HUES48 (cell line): Measurements from ENCODE around the gene ZFAND3.

Experiments
- H3K27ac ChIP-seq: one replicate; pipeline ENCODE4 v1.7.0; 2013; ENCODE audit warnings: low read depth, low read length, inconsistent platforms
- H3K27me3 ChIP-seq: 2 replicates; pipeline ENCODE4 v1.6.1; 2013; ENCODE audit warnings: mild to moderate bottlenecking, low read length; ENCODE audit not compliant: control insufficient read depth, insufficient read depth
- H3K36me3 ChIP-seq: 2 replicates; pipeline ENCODE4 v1.6.1; 2013; ENCODE audit warnings: low read length; ENCODE audit not compliant: control insufficient read depth, insufficient read depth
- H3K4me1 ChIP-seq: 2 replicates; pipeline ENCODE4 v1.6.1; 2013; ENCODE audit warnings: mild to moderate bottlenecking, low read length; ENCODE audit not compliant: control insufficient read depth, insufficient read depth
- H3K4me3 ChIP-seq: 2 replicates; pipeline ENCODE4 v1.5.1; 2013; ENCODE audit warnings: mild to moderate bottlenecking, low read depth, low read length
- H3K9ac ChIP-seq: 2 replicates; pipeline ENCODE4 v1.6.1; 2013; ENCODE audit warnings: mild to moderate bottlenecking, low read depth, low read length, moderate library complexity
- H3K9me3 ChIP-seq: 2 replicates; pipeline ENCODE4 v1.6.1; 2013; ENCODE audit warnings: low read length; ENCODE audit not compliant: control insufficient read depth, insufficient read depth

The ZFAND3 gene

DNA sequence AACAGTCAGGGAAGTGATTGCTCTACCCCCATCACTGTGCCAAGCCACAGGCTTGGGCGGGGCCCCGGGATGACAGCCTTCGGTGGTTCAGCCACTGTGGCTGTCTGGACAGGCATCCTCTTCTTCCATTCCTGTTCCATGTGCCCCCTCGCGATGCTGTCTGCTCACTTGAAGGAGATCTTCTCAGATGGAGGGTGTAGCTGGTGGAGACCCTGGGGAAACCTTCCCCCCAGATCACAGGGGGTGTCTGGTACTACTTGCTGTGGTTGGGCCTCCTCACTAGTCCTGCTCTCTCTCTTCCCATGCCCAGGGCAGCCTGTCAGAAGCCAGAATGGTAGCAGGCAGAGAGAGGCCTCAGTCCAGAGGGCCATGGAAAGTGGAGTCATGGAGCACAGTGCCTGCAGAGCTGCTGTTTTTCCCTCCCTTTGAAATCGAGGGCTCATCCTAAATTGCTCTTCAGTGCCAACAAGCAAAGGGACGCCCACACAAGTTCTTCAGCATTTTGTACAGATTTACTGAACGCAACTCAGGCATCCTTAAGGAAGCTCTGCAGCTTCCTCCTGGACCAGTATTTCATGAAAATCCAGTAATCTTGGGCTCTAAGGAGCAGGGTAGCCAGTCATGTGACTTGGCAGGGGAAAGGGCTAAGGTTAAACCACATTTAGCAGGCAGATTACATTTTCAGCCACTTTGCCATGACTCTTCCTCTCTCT is 326.6 kb downstream of the ZFAND3 start:
- peaks cover 19% of the 10 kb centered on the region for H3K4me1 ChIP-seq
- H3K9ac ChIP-seq = no peak overlapping the region
- no peak overlapping the region for H3K27ac ChIP-seq
- no peaks in the 10 kb centered on the region for H3K9me3 ChIP-seq
- no peak overlapping the region for H3K4me3 ChIP-seq
- H3K27me3 ChIP-seq = no peaks in the 10 kb centered on the region
- no peaks in the 10 kb centered on the region for H3K36me3 ChIP-seq

DNA sequence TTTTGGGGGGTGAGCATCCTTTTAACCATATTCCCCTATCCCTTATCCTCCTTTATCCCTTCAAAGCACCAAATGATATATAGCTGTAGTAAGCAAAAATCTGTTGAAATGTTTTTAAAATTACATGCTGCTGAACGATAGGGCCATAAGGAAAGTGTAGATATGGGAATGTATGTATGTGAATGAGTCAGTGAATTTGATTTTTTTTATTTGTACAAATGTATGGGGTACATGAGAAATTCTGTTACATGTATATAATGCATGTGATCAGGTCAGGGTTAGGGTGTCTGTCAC is 327.2 kb downstream of the ZFAND3 start:
- H3K9ac ChIP-seq = no peak overlapping the region
- no peak overlapping the region for H3K27ac ChIP-seq
- no peaks in the 10 kb centered on the region for H3K9me3 ChIP-seq
- peaks cover 19% of the 10 kb centered on the region for H3K4me1 ChIP-seq
- H3K27me3 ChIP-seq = no peaks in the 10 kb centered on the region
- no peaks in the 10 kb centered on the region for H3K36me3 ChIP-seq
- no peak overlapping the region for H3K4me3 ChIP-seq

- Histone ChIP-seq H3K4me1 (peaks cover 12% of the 10 kb centered on the region), H3K9me3 (no peaks in the 10 kb centered on the region), H3K27me3 (no peaks in the 10 kb centered on the region), H3K4me3 (no peak overlapping the region), H3K27ac (no peak overlapping the region), H3K9ac (no peak overlapping the region), H3K36me3 (0 out of 2 replicates have a peak, but pooled peaks cover 3% of the 10 kb centered on the region)
These were observed 329.1 kb downstream of the ZFAND3 start for GRCh38 chr6:38148606-38149005.

- Histone ChIP-seq H3K9me3 (no peaks in the 10 kb centered on the region), H3K4me1 (peaks cover 5% of the 10 kb centered on the region), H3K27me3 (no peaks in the 10 kb centered on the region), H3K27ac (no peak overlapping the region), H3K4me3 (no peak overlapping the region), H3K36me3 (0 out of 2 replicates have a peak, but pooled peaks cover 3% of the 10 kb centered on the region), H3K9ac (no peak overlapping the region)
These were observed 330.0 kb downstream of the ZFAND3 start for GRCh38 chr6:38149531-38149930.

GRCh38 chr6:38150021-38150420 is 330.5 kb downstream of the ZFAND3 start:
- H3K27ac ChIP-seq = no peak overlapping the region
- no peak overlapping the region for H3K9ac ChIP-seq
- peaks cover 1% of the 10 kb centered on the region; the same call in 1 of the 2 replicates for H3K4me1 ChIP-seq
- 0 out of 2 replicates have a peak, but pooled peaks cover 3% of the 10 kb centered on the region for H3K36me3 ChIP-seq
- no peaks in the 10 kb centered on the region for H3K27me3 ChIP-seq
- H3K4me3 ChIP-seq = no peak overlapping the region
- no peaks in the 10 kb centered on the region for H3K9me3 ChIP-seq

- no peak overlapping the region for H3K27ac ChIP-seq
- H3K27me3 ChIP-seq = no peaks in the 10 kb centered on the region
- no peak overlapping the region for H3K4me3 ChIP-seq
- H3K9me3 ChIP-seq = no peaks in the 10 kb centered on the region
- H3K36me3 ChIP-seq = 0 out of 2 replicates have a peak, but pooled peaks cover 3% of the 10 kb centered on the region
- no peaks in the 10 kb centered on the region; the same call in 1 of the 2 replicates for H3K4me1 ChIP-seq
- H3K9ac ChIP-seq = no peak overlapping the region
These were observed 331.3 kb downstream of the ZFAND3 start for GRCh38 chr6:38150681-38151296.

GRCh38 chr6:38151580-38152500 is 332.3 kb downstream of the ZFAND3 start:
- Histone ChIP-seq H3K4me1 (no peaks in the 10 kb centered on the region; the same call in 1 of the 2 replicates), H3K27ac (no peak overlapping the region), H3K9ac (no peak overlapping the region), H3K36me3 (0 out of 2 replicates have a peak, but pooled peaks cover 3% of the 10 kb centered on the region), H3K4me3 (no peak overlapping the region), H3K9me3 (no peaks in the 10 kb centered on the region), H3K27me3 (no peaks in the 10 kb centered on the region)

DNA sequence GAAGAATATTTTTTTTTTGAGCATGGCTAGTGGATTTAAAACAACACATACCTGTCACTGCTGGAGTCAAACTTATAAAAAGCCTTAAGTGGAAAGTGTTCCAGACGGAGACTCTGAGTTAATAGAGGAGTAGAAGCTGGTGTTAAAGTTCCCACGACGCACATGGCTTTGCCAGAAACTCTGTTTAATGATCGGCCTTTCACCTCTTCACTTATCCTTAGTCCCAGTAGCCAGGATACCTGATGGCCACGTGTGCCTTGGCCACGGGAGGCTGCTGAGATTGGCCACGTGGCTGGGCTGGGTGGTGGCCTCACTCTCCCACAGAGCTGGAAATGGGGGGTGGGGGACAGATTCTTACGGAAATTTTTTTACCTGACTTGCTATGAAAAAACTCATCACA is 333.1 kb downstream of the ZFAND3 start:
- Histone ChIP-seq H3K36me3 (0 out of 2 replicates have a peak, but pooled peaks cover 3% of the 10 kb centered on the region), H3K4me3 (no peak overlapping the region), H3K27ac (no peak overlapping the region), H3K9ac (no peak overlapping the region), H3K9me3 (no peaks in the 10 kb centered on the region), H3K4me1 (no peaks in the 10 kb centered on the region; the same call in 1 of the 2 replicates), H3K27me3 (no peaks in the 10 kb centered on the region)

DNA sequence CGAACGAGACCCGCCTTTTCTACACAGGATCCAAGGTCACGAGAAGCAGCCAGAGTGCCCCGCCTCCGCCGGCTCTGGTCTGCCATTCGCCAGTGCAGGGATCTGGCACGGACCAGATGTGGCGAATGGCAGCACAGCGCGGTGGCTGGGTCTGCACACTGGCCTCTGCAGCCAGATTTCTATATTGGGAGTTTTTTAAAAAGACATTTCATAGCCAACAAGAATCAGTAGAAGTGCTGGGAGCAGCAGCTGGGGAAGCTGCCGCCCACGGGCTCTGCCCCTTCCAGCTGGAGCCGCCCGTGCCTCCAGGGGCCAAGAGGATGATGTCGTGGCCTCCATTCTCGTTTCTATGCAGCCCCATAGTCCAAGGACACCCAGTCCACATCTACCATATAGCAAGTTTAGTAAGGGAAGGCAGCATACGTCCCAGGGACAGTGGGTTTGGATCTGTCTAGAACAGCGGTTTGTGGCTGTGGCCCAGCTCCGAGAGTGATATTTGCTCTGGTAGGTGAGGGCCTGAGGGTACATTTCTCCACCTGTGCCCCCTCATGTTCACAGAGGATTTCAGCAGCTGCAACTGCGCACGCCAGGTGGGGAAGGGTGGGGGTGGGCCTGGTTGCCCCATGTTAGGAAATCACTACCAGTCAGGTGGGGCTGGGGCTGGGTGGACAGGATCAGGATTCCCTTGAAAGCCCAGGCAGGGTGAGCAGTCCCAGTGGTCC is 333.7 kb downstream of the ZFAND3 start:
- no peak overlapping the region for H3K9ac ChIP-seq
- no peak overlapping the region for H3K4me3 ChIP-seq
- 0 out of 2 replicates have a peak, but pooled peaks cover 3% of the 10 kb centered on the region for H3K36me3 ChIP-seq
- no peaks in the 10 kb centered on the region for H3K9me3 ChIP-seq
- no peaks in the 10 kb centered on the region for H3K27me3 ChIP-seq
- H3K27ac ChIP-seq = no peak overlapping the region
- H3K4me1 ChIP-seq = no peaks in the 10 kb centered on the region; the same call in 1 of the 2 replicates

DNA sequence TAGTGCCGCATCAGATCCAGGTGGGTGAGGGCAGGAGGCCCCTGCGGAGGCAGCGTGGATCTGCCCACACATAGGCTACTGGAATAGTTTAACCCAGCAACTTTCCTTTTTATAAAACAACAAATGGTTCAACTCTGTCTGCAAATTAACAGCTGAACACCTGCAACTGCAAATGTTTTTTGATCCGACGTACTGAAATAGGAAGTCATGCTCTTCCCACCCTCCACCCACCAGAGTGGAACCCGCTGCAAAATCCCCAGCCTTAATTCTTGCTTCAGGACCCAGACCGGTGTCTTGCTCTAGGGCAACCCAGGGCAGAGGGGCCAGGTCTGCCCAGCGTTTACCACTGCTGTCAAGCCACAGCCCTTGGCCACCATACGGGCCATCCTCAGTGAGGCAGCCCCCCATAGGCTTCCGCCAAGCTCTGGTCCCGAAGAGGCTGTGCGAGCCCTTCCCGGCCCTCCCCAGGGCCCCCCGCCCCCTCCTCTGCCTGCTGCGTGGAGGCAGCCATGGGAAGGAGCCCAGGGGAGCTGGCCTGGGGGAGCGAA is 334.3 kb downstream of the ZFAND3 start:
- no peak overlapping the region for H3K27ac ChIP-seq
- no peaks in the 10 kb centered on the region; the same call in 1 of the 2 replicates for H3K4me1 ChIP-seq

More for the DNA sequence above, 334.3 kb downstream of the ZFAND3 start:
- H3K27me3 ChIP-seq = no peaks in the 10 kb centered on the region
- H3K9ac ChIP-seq = no peak overlapping the region
- no peaks in the 10 kb centered on the region for H3K9me3 ChIP-seq
- no peak overlapping the region for H3K4me3 ChIP-seq
- 0 out of 2 replicates have a peak, but pooled peaks cover 3% of the 10 kb centered on the region for H3K36me3 ChIP-seq
